HCT116 (cell line): ENCODE results near the gene MAGI3. TPM values are rescaled to one million over a fixed set of nuclear protein-coding genes. Genes with fewer than 3 reads are reported as not detected.

Experiments
- ATAC-seq: fragments of 200-7000 bp; cut with Tn5 transposase; 2 replicates; pipeline ENCODE4 v1.9.1; 2020; ENCODE audit warnings: mild to moderate bottlenecking, moderate library complexity
- BruUV-seq: library from RNA; stranded (reverse); fragments of 400-500 nt; replicated peaks from 2 replicates; lab custom pipeline; 2021; lab: Mats Ljungman, UMichigan
- CTCF ChIA-PET: fragments of 300-600 bp; sonication (Branson Sonifier 250); formaldehyde crosslinking; loops from one replicate; lab custom pipeline; 2021; ENCODE audit warnings: antibody characterized with exemption; lab: Charles Lee
- POLR2A ChIA-PET: fragments of 300-600, 350-600 bp; sonication (Branson Sonifier 250); formaldehyde crosslinking; loops from one replicate; lab custom pipeline; 2021; ENCODE audit warnings: antibody characterized with exemption; lab: Charles Lee
- RAD21 ChIA-PET, 2 experiments: fragments of 300-600 bp; sonication (Branson Sonifier 250); formaldehyde crosslinking; loops; one replicate each; lab custom pipeline; 2023; ENCODE audit warnings: low total read pairs in 2 of 2; ENCODE audit not compliant: uncharacterized antibody in 2 of 2, unreplicated experiment in 2 of 2, low non-redundant PET in 1 of 2; lab: Charles Lee
- DNase-seq: peaks from one replicate; pipeline ENCODE4 v3.0.0-alpha.2; 2010; ENCODE audit warnings: low read depth, low spot score
- H2AFZ ChIP-seq: fragments of 200-600 bp; shearing (Covaris generic), sonication (generic); 2 replicates; pipeline ENCODE4 v1.6.1; 2017; ENCODE audit warnings: low read depth, mixed run types, mixed read lengths, antibody characterized with exemption, low read length; ENCODE audit not compliant: poor library complexity, severe bottlenecking
- H3K27ac ChIP-seq: 2 replicates; pipeline ENCODE4 v1.5.1; 2012; ENCODE audit warnings: low read depth, low read length
- H3K27me3 ChIP-seq: fragments of 200-600 bp; sonication (generic); 2 replicates; pipeline ENCODE4 v1.6.1; 2016; ENCODE audit warnings: mixed run types, low read length, mixed read lengths; ENCODE audit not compliant: insufficient read depth
- H3K36me3 ChIP-seq, 2 experiments: fragments of 200-500 bp in 1 of 2; fragments of 200-600 bp in 1 of 2; sonication (Bioruptor generic) in 1 of 2; sonication (generic) in 1 of 2; 2 replicates each; pipeline versions ENCODE4 v1.5.1 to v1.6.1; 2014 to 2016; ENCODE audit warnings: low read length in 2 of 2, inconsistent platforms in 1 of 2, mixed read lengths in 1 of 2, mixed run types in 1 of 2; ENCODE audit not compliant: insufficient read depth in 2 of 2, control insufficient read depth in 1 of 2
- H3K4me1 ChIP-seq, 2 experiments: fragments of 200-600 bp in 1 of 2; sonication (generic) in 1 of 2; 2 replicates each; pipeline versions ENCODE4 v1.5.1 to v1.6.1; 2012 to 2017; ENCODE audit warnings: low read length in 2 of 2, inconsistent platforms in 1 of 2, mild to moderate bottlenecking in 1 of 2, mixed read lengths in 1 of 2, mixed run types in 1 of 2, moderate library complexity in 1 of 2; ENCODE audit not compliant: insufficient read depth in 2 of 2, control insufficient read depth in 1 of 2
- H3K4me2 ChIP-seq: fragments of 200-600 bp; sonication (generic); 2 replicates; pipeline ENCODE4 v1.6.1; 2017; ENCODE audit warnings: mixed run types, low read length, mixed read lengths
- H3K4me3 ChIP-seq, 2 experiments: fragments of 200-600 bp in 1 of 2; sonication (generic) in 1 of 2; replicated peaks in 1 of 2; 2 replicates each; pipeline ENCODE4 v1.5.1; 2011 to 2016; ENCODE audit warnings: low read length in 2 of 2, control low read depth in 1 of 2, low read depth in 1 of 2, mild to moderate bottlenecking in 1 of 2, mixed read lengths in 1 of 2, mixed run types in 1 of 2
- H3K79me2 ChIP-seq: fragments of 200-600 bp; sonication (generic); 2 replicates; pipeline ENCODE4 v1.6.1; 2017; ENCODE audit warnings: mild to moderate bottlenecking, mixed run types, low read length, moderate library complexity, mixed read lengths; ENCODE audit not compliant: insufficient read depth
- H3K9ac ChIP-seq: fragments of 200-600 bp; sonication (generic); 2 replicates; pipeline ENCODE4 v1.6.1; 2016; ENCODE audit warnings: low read length, mixed read lengths
- H3K9me2 ChIP-seq: fragments of 200-600 bp; sonication (generic), shearing (Covaris generic); 2 replicates; pipeline ENCODE4 v1.6.1; 2017; ENCODE audit warnings: mixed run types, mild to moderate bottlenecking, moderate library complexity; ENCODE audit not compliant: insufficient read depth
- H3K9me3 ChIP-seq, 2 experiments: fragments of 200-500 bp in 1 of 2; fragments of 200-600 bp in 1 of 2; sonication (Bioruptor generic) in 1 of 2; sonication (generic) in 1 of 2; 2 replicates each; pipeline ENCODE4 v1.6.1; 2014 to 2017; ENCODE audit warnings: low read length in 2 of 2, mixed read lengths in 2 of 2, inconsistent platforms in 1 of 2, low read depth in 1 of 2, mild to moderate bottlenecking in 1 of 2, mixed run types in 1 of 2, moderate library complexity in 1 of 2; ENCODE audit not compliant: control insufficient read depth in 1 of 2, insufficient read depth in 1 of 2
- H4K20me1 ChIP-seq: fragments of 200-600 bp; sonication (generic), shearing (Covaris generic); 2 replicates; pipeline ENCODE4 v1.6.1; 2017; ENCODE audit warnings: mixed run types, mild to moderate bottlenecking, moderate library complexity; ENCODE audit not compliant: insufficient read depth
- ATF3 ChIP-seq: IDR thresholded peaks from 2 replicates; pipeline ENCODE4 v1.6.1; 2012
- CBX3 ChIP-seq: IDR thresholded peaks from 2 replicates; pipeline ENCODE4 v1.6.1; 2012; ENCODE audit warnings: low read depth
- CEBPB ChIP-seq: IDR thresholded peaks from 2 replicates; pipeline ENCODE4 v1.6.1; 2012; ENCODE audit warnings: low read depth
- EGR1 ChIP-seq: IDR thresholded peaks from 2 replicates; pipeline ENCODE4 v1.6.1; 2012; ENCODE audit warnings: low read depth
- EZH2 ChIP-seq: fragments of 200-600 bp; sonication (generic); IDR thresholded peaks from 2 replicates; pipeline ENCODE4 v1.6.1; 2017; ENCODE audit warnings: antibody characterized with exemption, mixed run types
- JUND ChIP-seq: IDR thresholded peaks from 2 replicates; pipeline ENCODE4 v1.6.1; 2012
- MAX ChIP-seq: IDR thresholded peaks from 2 replicates; pipeline ENCODE4 v1.6.1; 2012
- POLR2A ChIP-seq: IDR thresholded peaks from 2 replicates; pipeline ENCODE4 v1.7.0; 2011; ENCODE audit warnings: borderline replicate concordance; ENCODE audit not compliant: insufficient read depth, insufficient read length; ENCODE audit errors: extremely low read depth
- RAD21 ChIP-seq: IDR thresholded peaks from 2 replicates; pipeline ENCODE4 v1.6.1; 2012; ENCODE audit warnings: low read depth, mild to moderate bottlenecking
- REST ChIP-seq: IDR thresholded peaks from 2 replicates; pipeline ENCODE4 v1.6.1; 2012; ENCODE audit warnings: low read depth
- SIN3A ChIP-seq: IDR thresholded peaks from 2 replicates; pipeline ENCODE4 v1.6.1; 2012; ENCODE audit warnings: low read depth
- SP1 ChIP-seq: IDR thresholded peaks from 2 replicates; pipeline ENCODE4 v1.6.1; 2012; ENCODE audit warnings: low read depth
- ZBTB33 ChIP-seq: IDR thresholded peaks from 2 replicates; pipeline ENCODE4 v1.6.1; 2011; ENCODE audit warnings: mild to moderate bottlenecking, low read length, moderate library complexity; ENCODE audit not compliant: insufficient replicate concordance; ENCODE audit errors: extremely low read depth
- ZFX ChIP-seq: fragments of 450-650 bp; IDR thresholded peaks from 2 replicates; pipeline ENCODE4 v1.6.1; 2017
- ZNF274 ChIP-seq: fragments of 200-500 bp; sonication (Bioruptor generic); IDR thresholded peaks from 2 replicates; pipeline ENCODE4 v1.6.1; 2014; ENCODE audit warnings: mild to moderate bottlenecking, low read depth, low read length, inconsistent platforms
- intact Hi-C: fragments of 100-400 bp; cut with micrococcal nuclease; formaldehyde crosslinking; loops from 2 replicates; pipeline ENCODE4 v1.10.0; 2022
- total RNA-seq: library from RNA; stranded (reverse); gene quantifications from one replicate; pipeline ENCODE4 v1.2.1, GENCODE V29; 2021; ENCODE audit not compliant: unreplicated experiment

MAGI3 gene
- total RNA-seq, 1 experiment from 2014 or later = 11.8 TPM

GRCh38 chr1:113542221-113542701 lies 151.9 kb downstream of the MAGI3 start:
- no peak overlapping the region for H3K27ac ChIP-seq
- DNase-seq = no peak
- no peaks in the 10 kb centered on the region for H4K20me1 ChIP-seq
- H3K36me3 ChIP-seq = no peaks in the 10 kb centered on the region
- H3K9me2 ChIP-seq = no peaks in the 10 kb centered on the region
- peaks cover 8% of the 10 kb centered on the region for H3K79me2 ChIP-seq
- no peak overlapping the region for H2AFZ ChIP-seq
- intact Hi-C loops = no loop called here
- ChIA-PET CTCF (no interaction called here), RAD21 (no interaction called here), POLR2A (no interaction called here)
- H3K9ac ChIP-seq = no peak overlapping the region
- BruUV-seq = no TSS peak
- H3K4me2 ChIP-seq = peak overlapping the region; percentile 48
- H3K27me3 ChIP-seq = no peaks in the 10 kb centered on the region
- TF ChIP-seq RAD21 = no peak
- peak; percentile 23; the same call in 1 of the 2 replicates for TF ChIP-seq JUND
- no peak for TF ChIP-seq POLR2A
- peak; percentile 76 for ATAC-seq
- no peaks in the 10 kb centered on the region for H3K9me3 ChIP-seq
- H3K4me3 ChIP-seq = 0 out of 4 replicates have a peak overlapping the region, but pooled peaks of 1 of the 2 experiments have one; percentile 6
- peaks cover 0 to 13% of the 10 kb centered on the region in 2 experiments; a peak in 2 of 4 replicates for H3K4me1 ChIP-seq

GRCh38 chr1:113543110-113543509 lies 152.8 kb downstream of the MAGI3 start:
- Histone ChIP-seq H3K27ac (no peak overlapping the region), H2AFZ (no peak overlapping the region), H3K27me3 (no peaks in the 10 kb centered on the region), H3K9ac (no peak overlapping the region), H3K9me2 (no peaks in the 10 kb centered on the region)
- DNase-seq = no peak
- intact Hi-C loops = no loop called here
- RAD21 ChIA-PET = no interaction called here
- TF ChIP-seq ZBTB33 = no peak
- no peak for TF ChIP-seq SIN3A
- TF ChIP-seq MAX = no peak
- no peak for TF ChIP-seq CBX3
- TF ChIP-seq REST = no peak
- TF ChIP-seq EGR1 = no peak
- TF ChIP-seq SP1 = no peak
- no peak for TF ChIP-seq POLR2A
- TF ChIP-seq ATF3 = no peak
- no peak for TF ChIP-seq EZH2
- TF ChIP-seq ZNF274 = no peak
- TF ChIP-seq CEBPB = no peak
- no peak for TF ChIP-seq RAD21
- no peak for TF ChIP-seq JUND
- TF ChIP-seq ZFX = no peak
- TF ChIP-seq, all 23 proteins: peak for 0
- no peak for ATAC-seq
- H3K4me3 ChIP-seq = no peak overlapping the region
- peaks cover 0 to 13% of the 10 kb centered on the region in 2 experiments; a peak in 2 of 4 replicates for H3K4me1 ChIP-seq
- H3K4me2 ChIP-seq = no peak overlapping the region
- POLR2A ChIA-PET = no interaction called here
- H3K79me2 ChIP-seq = peaks cover 6% of the 10 kb centered on the region
- CTCF ChIA-PET = no interaction called here
- H3K9me3 ChIP-seq = no peaks in the 10 kb centered on the region
- no peaks in the 10 kb centered on the region for H3K36me3 ChIP-seq
- BruUV-seq = no TSS peak
- H4K20me1 ChIP-seq = no peaks in the 10 kb centered on the region
